Measurements from ENCODE around the gene PSMC3. TPM values are rescaled to one million over a fixed set of nuclear protein-coding genes. Genes with fewer than 3 reads are reported as not detected.

The PSMC3 gene
- total and polyA plus RNA-seq, 2 of the 13 experiments (the other 11 are each of a cell fraction or from before 2014, with no cell fraction given): 75.8 to 214 TPM

GRCh38 chr11:47373876-47374719, 52.1 kb downstream of the PSMC3 start (continued):
- TF ChIP-seq CEBPZ (IDR thresholded peaks at IDR 0.05; ENCODE audit: low read length): no peak
- TF ChIP-seq SRY (CRISPR knock-in tag; IDR thresholded peaks at IDR 0.05): no peak
- TF ChIP-seq CSRNP1 (CRISPR knock-in tag; IDR thresholded peaks at IDR 0.05): no peak
- no peak for TF ChIP-seq JUNB (CRISPR knock-in tag; IDR thresholded peaks at IDR 0.05; ENCODE audit: borderline replicate concordance)
- no peak for TF ChIP-seq NFKBIZ (CRISPR knock-in tag; IDR thresholded peaks at IDR 0.05)
- no peak for TF ChIP-seq SUZ12 (IDR thresholded peaks at IDR 0.05; ENCODE audit: low read depth, low read length)
- no peak for TF ChIP-seq ZNF138 (CRISPR knock-in tag; IDR thresholded peaks at IDR 0.05; ENCODE audit: low read depth)
- no peak for TF ChIP-seq KMT2B (CRISPR knock-in tag; IDR thresholded peaks at IDR 0.05)
- no peak for TF ChIP-seq AKAP8 (CRISPR knock-in tag; IDR thresholded peaks at IDR 0.05)
- no peak for TF ChIP-seq ZNF274 (CRISPR knock-in tag; IDR thresholded peaks at IDR 0.05)
- no peak for TF ChIP-seq ZNF143 (CRISPR knock-in tag; IDR thresholded peaks at IDR 0.05)
- TF ChIP-seq ZNF609 (CRISPR knock-in tag; IDR thresholded peaks at IDR 0.05; ENCODE audit: borderline replicate concordance): no peak
- no peak for TF ChIP-seq ZBTB25 (CRISPR knock-in tag; IDR thresholded peaks at IDR 0.05)
- TF ChIP-seq ZNF572 (CRISPR knock-in tag; IDR thresholded peaks at IDR 0.05): no peak
- no peak for TF ChIP-seq NRL (CRISPR knock-in tag; IDR thresholded peaks at IDR 0.05; ENCODE audit: borderline replicate concordance)
- no peak for TF ChIP-seq GABPA (IDR thresholded peaks at IDR 0.05; ENCODE audit: low read depth, low read length)
- peak; percentile 60 for TF ChIP-seq GABPA (CRISPR knock-in tag; IDR thresholded peaks at IDR 0.05; ENCODE audit: low read depth)
